HEK293 (cell line): ENCODE data around the gene PEX10.

Experiments used
- CTCF ChIP-seq: fragments of 450-650 bp; formaldehyde crosslinking; IDR thresholded peaks from 2 replicates; pipeline ENCODE4 v1.5.1; 2016; ENCODE audit warnings: missing biosample characterization, missing genetic modification characterization
- KLF1 ChIP-seq: fragments of 450-650 bp; formaldehyde crosslinking; IDR thresholded peaks from 2 replicates; pipeline ENCODE4 v1.5.1; 2016; ENCODE audit warnings: missing biosample characterization, missing genetic modification characterization
- KLF8 ChIP-seq: fragments of 450-650 bp; formaldehyde crosslinking; IDR thresholded peaks from 2 replicates; pipeline ENCODE4 v1.5.1; 2016; ENCODE audit warnings: missing biosample characterization, missing genetic modification characterization
- REST ChIP-seq: fragments of 450-650 bp; formaldehyde crosslinking; IDR thresholded peaks from 2 replicates; pipeline ENCODE4 v1.5.1; 2016; ENCODE audit warnings: missing biosample characterization, missing genetic modification characterization
- SETDB1 ChIP-seq: IDR thresholded peaks from one replicate; pipeline ENCODE4 v1.6.1; 2017; ENCODE audit warnings: mild to moderate bottlenecking, low read length, moderate library complexity, mixed read lengths; ENCODE audit not compliant: insufficient read length
- TCF7L2 ChIP-seq: IDR thresholded peaks from 2 replicates; pipeline ENCODE4 v1.6.1; 2011; ENCODE audit warnings: low read depth, mild to moderate bottlenecking, inconsistent platforms, low read length, moderate library complexity, borderline replicate concordance
- ZBTB21 ChIP-seq: fragments of 450-650 bp; formaldehyde crosslinking; IDR thresholded peaks from 2 replicates; pipeline ENCODE4 v1.5.1; 2017; ENCODE audit warnings: missing biosample characterization, missing genetic modification characterization
- ZBTB49 ChIP-seq: fragments of 450-650 bp; formaldehyde crosslinking; IDR thresholded peaks from 2 replicates; pipeline ENCODE4 v1.5.1; 2016; ENCODE audit warnings: missing biosample characterization, missing genetic modification characterization, low read depth
- ZNF16 ChIP-seq: fragments of 450-650 bp; formaldehyde crosslinking; IDR thresholded peaks from 2 replicates; pipeline ENCODE4 v1.5.1; 2016; ENCODE audit warnings: low read depth, missing biosample characterization, missing genetic modification characterization
- ZNF19 ChIP-seq: fragments of 450-650 bp; formaldehyde crosslinking; IDR thresholded peaks from 2 replicates; pipeline ENCODE4; 2016; ENCODE audit warnings: missing biosample characterization, missing genetic modification characterization, low read depth
- ZNF501 ChIP-seq: fragments of 450-650 bp; formaldehyde crosslinking; IDR thresholded peaks from 2 replicates; pipeline ENCODE4 v1.5.1; 2016; ENCODE audit warnings: missing biosample characterization, missing genetic modification characterization

- TF ChIP-seq CTCF (tag by site-specific recombination) (no peak), TCF7L2 (no peak), KLF1 (tag by site-specific recombination) (no peak), ZBTB49 (tag by site-specific recombination) (no peak), ZNF501 (tag by site-specific recombination) (no peak), ZNF16 (no peak), ZBTB21 (tag by site-specific recombination) (no peak), KLF8 (no peak), REST (tag by site-specific recombination) (no peak), ZNF19 (no peak), SETDB1 (no peak)
These were observed 41.9 kb upstream of the PEX10 start for GRCh38 chr1:2454227-2454626.
